ENCODE data around the gene DNAH2.
A peak's percentile ranks its signal among the peaks of the same experiment; 100 is the strongest.

DNAH2 gene, protein sequence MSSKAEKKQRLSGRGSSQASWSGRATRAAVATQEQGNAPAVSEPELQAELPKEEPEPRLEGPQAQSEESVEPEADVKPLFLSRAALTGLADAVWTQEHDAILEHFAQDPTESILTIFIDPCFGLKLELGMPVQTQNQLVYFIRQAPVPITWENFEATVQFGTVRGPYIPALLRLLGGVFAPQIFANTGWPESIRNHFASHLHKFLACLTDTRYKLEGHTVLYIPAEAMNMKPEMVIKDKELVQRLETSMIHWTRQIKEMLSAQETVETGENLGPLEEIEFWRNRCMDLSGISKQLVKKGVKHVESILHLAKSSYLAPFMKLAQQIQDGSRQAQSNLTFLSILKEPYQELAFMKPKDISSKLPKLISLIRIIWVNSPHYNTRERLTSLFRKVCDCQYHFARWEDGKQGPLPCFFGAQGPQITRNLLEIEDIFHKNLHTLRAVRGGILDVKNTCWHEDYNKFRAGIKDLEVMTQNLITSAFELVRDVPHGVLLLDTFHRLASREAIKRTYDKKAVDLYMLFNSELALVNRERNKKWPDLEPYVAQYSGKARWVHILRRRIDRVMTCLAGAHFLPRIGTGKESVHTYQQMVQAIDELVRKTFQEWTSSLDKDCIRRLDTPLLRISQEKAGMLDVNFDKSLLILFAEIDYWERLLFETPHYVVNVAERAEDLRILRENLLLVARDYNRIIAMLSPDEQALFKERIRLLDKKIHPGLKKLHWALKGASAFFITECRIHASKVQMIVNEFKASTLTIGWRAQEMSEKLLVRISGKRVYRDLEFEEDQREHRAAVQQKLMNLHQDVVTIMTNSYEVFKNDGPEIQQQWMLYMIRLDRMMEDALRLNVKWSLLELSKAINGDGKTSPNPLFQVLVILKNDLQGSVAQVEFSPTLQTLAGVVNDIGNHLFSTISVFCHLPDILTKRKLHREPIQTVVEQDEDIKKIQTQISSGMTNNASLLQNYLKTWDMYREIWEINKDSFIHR (N-terminal part only)

GRCh38 chr17:7716901-7717755 is at the start of gene DNAH2:
TSS of gene DNAH2 (plus strand) at chr17:7717744. CDS start at chr17:7719735, 1,991 bp downstream.
- DNase-seq: peak; percentile 96

- no peak for DNase-seq
Measured at GRCh38 chr17:7668482-7668881, 49.1 kb upstream of the DNAH2 start.

DNA sequence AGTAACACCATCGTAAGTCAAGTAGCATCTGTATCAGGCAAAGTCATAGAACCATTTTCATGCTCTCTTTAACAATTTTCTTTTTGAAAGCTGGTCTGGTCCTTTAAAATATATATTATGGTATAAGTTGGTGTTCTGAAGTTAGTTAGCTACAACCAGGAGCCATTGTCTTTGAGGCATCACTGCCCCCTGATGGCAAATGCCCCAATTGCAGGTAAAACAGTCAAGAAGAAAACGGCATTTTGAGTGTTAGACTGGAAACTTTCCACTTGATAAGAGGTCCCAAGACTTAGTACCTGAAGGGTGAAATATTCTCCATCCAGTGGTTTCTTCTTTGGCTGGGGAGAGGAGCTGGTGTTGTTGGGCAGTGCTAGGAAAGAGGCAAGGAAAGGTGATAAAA is 44.3 kb upstream of the DNAH2 start:
- DNase-seq: no peak

GRCh38 chr17:7674934-7675333 is 42.6 kb upstream of the DNAH2 start:
- DNase-seq: no peak

GRCh38 chr17:7676533-7676932 is 41.0 kb upstream of the DNAH2 start:
- DNase-seq: no peak

DNA sequence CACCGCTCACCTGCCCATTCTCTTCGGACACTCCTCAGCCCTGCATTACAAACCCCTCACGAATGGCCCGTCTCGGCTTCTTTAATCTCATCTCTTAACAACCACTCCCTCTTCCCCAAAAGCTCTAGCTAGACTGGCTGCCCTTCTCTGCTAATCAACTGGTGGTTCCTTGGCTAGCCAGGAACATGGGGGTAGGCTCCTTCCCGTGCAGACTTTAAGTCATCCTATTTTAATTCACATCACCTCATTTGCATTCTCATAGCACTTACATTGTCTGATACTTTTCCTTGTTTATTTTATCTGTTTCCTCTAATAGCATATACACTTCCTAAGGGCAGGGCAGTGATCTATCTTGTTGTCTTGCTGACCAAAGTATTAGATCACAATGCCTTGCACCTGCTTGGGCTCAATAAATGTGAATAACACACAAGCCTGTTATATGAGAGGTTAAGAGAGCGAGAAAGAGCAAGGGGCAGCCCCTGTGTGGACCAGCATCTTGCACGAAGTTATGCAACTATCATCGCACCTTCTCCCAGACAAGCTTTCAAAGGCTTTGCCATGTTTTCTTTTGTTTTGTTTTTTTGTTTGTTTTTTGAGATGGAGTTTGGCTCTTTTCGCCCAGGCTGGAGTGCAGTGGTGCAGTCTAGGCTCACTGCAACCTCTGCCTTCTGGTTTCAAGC is 40.0 kb upstream of the DNAH2 start:
- DNase-seq: no peak

DNA sequence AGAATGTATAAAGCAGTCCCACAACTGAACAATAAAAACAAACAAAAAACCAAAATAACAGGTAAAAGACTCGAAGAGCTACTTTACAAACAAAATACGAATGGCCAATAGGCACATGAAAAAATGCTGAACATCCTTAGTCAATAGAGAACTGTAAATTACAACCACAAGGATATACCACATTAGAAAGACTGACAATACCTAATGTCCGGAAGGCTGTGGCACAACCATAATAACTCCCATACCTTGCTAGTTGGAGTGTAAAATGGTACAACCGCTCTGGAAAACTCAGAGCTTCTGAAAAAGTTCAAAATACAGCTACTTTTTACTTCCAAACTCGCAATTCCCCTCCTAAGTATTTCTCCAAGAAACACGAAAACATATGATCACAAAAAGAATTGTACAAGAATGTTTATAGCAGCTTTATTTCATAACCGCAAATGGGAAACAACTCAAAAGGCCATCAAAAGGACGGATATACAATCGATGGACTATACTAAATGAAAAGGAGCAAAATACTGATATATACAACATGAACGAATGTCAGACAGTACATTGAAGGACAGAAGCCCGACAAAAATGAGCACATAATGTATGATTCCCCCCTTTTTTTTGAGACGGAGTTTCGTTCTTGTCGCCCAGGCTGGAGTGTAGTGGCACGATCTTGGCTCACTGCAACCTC is 32.6 kb upstream of the DNAH2 start:
- DNase-seq: no peak

GRCh38 chr17:7685533-7686221 is 31.9 kb upstream of the DNAH2 start:
- DNase-seq: peak; percentile 92

DNA sequence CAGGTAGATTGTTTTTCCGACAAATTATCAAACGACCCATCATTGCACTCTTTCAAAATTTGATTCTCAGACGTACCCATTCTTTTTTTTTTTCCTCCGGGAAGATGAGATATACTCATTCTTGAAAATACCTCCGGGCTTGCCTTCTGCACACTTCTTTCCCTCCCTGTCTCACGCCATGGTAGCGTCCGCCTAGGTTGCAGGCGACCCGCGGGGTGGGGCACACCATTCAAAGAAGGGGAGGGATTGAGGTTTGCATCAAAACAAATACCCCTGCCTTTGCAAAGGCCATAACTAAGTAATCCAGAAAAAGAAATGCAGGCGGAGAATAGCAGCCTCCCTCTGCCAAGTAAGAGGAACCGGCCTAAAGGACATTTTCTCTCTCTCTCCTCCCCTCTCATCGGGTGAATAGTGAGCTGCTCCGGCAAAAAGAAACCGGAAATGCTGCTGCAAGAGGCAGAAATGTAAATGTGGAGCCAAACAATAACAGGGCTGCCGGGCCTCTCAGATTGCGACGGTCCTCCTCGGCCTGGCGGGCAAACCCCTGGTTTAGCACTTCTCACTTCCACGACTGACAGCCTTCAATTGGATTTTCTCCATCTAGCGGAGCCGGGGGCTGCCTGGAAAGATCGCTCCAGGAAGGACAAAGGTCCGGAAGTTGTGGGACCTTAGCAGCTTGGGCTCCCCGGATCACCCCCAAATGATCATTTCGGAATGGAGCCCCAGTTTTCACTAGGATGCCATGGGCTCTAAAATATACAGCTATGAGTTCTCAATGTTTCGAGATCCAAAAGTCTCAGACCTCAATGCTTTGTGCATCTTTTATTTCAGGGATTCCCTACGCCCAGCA is 31.1 kb upstream of the DNAH2 start:
- DNase-seq: peak; percentile 89

DNA sequence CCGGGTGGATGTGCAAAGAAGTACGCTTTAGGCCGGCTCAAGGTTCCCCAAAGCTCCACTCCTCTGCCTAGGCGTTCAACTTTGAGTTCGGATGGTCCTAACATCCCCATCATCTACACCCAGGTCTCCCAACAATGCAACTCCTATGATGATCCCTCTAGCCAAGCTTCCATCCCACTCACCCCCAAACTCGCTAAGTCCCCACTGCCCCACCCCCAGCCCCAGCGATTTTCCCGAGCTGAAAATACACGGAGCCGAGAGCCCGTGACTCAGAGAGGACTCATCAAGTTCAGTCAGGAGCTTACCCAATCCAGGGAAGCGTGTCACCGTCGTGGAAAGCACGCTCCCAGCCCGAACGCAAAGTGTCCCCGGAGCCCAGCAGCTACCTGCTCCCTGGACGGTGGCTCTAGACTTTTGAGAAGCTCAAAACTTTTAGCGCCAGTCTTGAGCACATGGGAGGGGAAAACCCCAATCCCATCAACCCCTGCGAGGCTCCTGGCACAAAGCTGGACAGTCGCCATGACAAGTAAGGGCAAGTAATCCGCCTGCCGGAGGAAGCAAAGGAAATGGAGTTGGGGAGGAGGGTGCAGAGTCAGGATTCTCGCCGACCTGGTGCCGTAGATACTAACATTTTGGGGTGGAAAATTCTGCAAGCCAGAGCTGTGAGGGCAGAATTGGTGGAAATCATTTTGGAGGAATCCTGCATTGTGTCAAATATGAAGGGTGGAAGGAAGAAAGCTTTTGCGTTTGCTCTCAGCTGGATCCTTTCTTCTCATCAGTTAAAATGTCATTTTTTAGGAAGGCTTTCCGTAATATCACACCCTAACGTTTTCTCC is 30.3 kb upstream of the DNAH2 start, which contains the start of gene TP53:
Gene TP53, minus strand, starts transcription at position 419 of the 836 bp plus-strand sequence. CDS start 10,896 bp downstream, outside the sequence.
- DNase-seq: peak; percentile 91

- DNase-seq: peak; percentile 95
Measured at GRCh38 chr17:7687908-7688807, 29.4 kb upstream of the DNAH2 start, which contains the start of gene WRAP53. TSS of gene WRAP53 (plus strand) at chr17:7688477. CDS start at chr17:7688649, 172 bp downstream.

DNA sequence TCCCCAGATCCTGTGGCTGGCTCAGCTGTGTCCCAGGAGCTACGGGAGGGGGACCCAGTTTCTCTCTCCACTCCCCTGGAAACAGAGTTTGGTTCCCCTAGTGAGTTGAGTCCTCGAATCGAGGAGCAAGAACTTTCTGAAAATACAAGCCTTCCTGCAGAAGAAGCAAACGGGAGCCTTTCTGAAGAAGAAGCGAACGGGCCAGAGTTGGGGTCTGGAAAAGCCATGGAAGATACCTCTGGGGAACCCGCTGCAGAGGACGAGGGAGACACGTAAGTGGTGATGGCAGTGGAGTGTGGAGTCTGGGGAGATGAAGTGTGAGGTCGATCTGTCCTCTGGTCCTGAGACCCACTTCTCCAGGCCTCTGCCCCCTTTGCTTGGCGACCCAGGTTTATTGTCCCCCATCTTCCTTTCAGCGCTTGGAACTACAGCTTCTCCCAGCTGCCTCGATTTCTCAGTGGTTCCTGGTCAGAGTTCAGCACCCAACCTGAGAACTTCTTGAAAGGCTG is 28.7 kb upstream of the DNAH2 start:
- no peak for DNase-seq

DNA sequence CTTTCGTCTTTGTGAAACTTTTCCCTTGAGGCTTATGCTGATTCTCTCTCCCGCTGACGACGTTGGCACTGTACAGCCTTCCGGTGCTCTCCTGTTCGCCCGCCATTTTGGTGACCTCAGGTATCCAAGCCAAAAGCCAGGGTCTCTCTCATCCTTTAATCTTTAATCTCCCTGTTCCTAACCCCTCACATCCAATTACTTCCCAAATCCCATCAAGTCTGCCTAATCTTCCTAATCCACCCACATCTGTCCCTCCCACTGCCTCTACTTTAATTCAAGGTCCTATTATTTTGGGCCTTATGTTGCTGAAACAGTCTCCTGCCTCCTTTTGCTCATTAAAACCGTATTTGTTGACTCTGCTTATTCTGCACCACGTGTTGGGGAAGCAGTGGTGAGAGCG is 22.0 kb upstream of the DNAH2 start:
- no peak for DNase-seq

GRCh38 chr17:7697828-7698588 is 19.5 kb upstream of the DNAH2 start:
- DNase-seq: no peak

- DNase-seq: no peak
Measured at GRCh38 chr17:7700510-7700909, 17.0 kb upstream of the DNAH2 start.

- no peak for DNase-seq
Measured at GRCh38 chr17:7701681-7702080, 15.9 kb upstream of the DNAH2 start.

DNA sequence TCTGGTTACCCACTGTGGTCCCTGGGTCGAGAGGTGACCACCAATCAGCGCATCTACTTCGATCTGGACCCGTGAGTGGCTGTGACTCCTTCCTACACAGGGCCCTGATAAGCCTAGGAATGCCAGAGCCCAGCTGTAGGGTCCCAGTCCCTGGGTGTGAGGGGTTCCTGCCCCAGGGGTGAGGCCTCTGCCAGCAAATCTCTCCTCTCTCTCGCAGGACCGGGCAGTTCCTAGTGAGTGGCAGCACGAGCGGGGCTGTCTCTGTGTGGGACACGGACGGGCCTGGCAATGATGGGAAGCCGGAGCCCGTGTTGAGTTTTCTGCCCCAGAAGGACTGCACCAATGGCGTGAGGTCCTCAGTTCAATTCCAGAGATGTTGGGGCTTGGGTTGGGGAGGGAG is 14.8 kb upstream of the DNAH2 start:
- DNase-seq: no peak
